ENCODE measurements around the gene PRPF19. TPM values are rescaled to one million over a fixed set of nuclear protein-coding genes. Genes with fewer than 3 reads are reported as not detected.

PRPF19 gene
- total and polyA plus RNA-seq, 9 of the 15 experiments (the other 6 are each of a cell fraction or from before 2014, with no cell fraction given) = 9.4 to 212 (median 73.2) TPM

DNA sequence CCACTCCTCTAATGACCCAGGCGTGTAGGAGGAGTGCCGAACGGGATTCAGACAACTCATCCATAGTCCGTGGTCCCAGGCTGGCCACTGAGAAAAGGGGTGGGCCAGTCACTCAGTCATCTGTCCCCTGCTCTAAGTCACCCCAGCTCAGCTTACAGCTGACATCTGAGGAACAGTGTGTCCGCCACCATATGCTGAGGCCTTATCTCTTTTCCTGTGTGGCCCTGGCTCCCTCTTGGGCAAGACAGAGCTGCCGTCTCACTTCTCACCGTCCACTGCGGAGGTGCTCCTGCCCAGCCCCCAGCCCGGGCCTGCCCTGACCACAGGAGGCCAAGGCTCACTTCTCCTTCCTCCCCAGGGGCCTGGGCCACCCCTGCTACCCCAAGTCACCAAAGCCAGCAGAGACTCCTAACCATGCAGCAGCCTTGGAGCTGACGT, 57.7 kb downstream of the PRPF19 start (continued):
- TF ChIP-seq, protein P1, sequence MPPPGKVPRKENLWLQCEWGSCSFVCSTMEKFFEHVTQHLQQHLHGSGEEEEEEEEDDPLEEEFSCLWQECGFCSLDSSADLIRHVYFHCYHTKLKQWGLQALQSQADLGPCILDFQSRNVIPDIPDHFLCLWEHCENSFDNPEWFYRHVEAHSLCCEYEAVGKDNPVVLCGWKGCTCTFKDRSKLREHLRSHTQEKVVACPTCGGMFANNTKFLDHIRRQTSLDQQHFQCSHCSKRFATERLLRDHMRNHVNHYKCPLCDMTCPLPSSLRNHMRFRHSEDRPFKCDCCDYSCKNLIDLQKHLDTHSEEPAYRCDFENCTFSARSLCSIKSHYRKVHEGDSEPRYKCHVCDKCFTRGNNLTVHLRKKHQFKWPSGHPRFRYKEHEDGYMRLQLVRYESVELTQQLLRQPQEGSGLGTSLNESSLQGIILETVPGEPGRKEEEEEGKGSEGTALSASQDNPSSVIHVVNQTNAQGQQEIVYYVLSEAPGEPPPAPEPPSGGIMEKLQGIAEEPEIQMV (tag; conservative IDR thresholded peaks at IDR 0.05; ENCODE audit: low read depth) = no peak
- TF ChIP-seq ZNF717 (CRISPR knock-in tag; IDR thresholded peaks at IDR 0.05) = no peak
- no peak for TF ChIP-seq MTF1 (CRISPR knock-in tag; IDR thresholded peaks at IDR 0.05; ENCODE audit: borderline replicate concordance)
- TF ChIP-seq YY1 (IDR thresholded peaks at IDR 0.05; ENCODE audit: borderline replicate concordance in 1 of 3, control insufficient read depth in 1 of 3, extremely low read depth in 1 of 3, insufficient read depth in 3 of 3, insufficient read length in 1 of 3, insufficient replicate concordance in 2 of 3, low read depth in 1 of 3, low read length in 2 of 3) = no peak
- TF ChIP-seq, protein P2, sequence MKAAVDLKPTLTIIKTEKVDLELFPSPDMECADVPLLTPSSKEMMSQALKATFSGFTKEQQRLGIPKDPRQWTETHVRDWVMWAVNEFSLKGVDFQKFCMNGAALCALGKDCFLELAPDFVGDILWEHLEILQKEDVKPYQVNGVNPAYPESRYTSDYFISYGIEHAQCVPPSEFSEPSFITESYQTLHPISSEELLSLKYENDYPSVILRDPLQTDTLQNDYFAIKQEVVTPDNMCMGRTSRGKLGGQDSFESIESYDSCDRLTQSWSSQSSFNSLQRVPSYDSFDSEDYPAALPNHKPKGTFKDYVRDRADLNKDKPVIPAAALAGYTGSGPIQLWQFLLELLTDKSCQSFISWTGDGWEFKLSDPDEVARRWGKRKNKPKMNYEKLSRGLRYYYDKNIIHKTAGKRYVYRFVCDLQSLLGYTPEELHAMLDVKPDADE (conservative IDR thresholded peaks at IDR 0.05; ENCODE audit: control insufficient read depth, low read depth, low read length) = no peak

DNA sequence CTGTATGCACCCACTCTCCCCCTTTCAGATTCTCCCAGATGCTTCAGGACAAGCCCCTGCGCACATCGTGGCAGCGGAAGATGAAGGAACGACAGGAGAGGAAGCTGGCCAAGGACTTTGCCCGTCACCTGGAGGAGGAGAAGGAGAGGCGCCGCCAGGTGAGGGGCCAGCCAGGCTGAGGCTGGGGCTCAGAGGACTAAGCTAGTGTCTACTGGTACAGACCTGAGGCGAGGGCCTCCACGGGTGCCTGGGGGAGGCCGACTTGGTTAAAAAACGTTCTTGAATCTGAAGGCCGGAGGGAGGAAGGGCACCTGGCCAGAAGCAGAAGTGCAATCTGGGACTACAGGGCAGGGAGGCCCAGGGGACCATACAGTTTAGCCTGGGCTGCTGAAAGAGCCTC, 58.5 kb downstream of the PRPF19 start:
- no peak for FAIRE-seq
- intact Hi-C loops (cut with micrococcal nuclease) = no loop called here
- H4K20me1 ChIP-seq (replicated peaks; ENCODE audit: control insufficient read depth, insufficient read depth, low read length) = peaks cover 3% of the 10 kb centered on the region; the same call in 1 of the 2 replicates
- no peak for ATAC-seq
- peaks cover 16 to 41% of the 10 kb centered on the region in 2 experiments for H3K4me1 ChIP-seq (replicated peaks in 1 of 2; ENCODE audit: control insufficient read depth in 2 of 2, insufficient read depth in 2 of 2, low read length in 2 of 2)
- no peak for DNase-seq (ENCODE audit: extremely low read depth in 1 of 4, low spot score in 3 of 4)
- WGBS (ENCODE audit: insufficient coverage, low coverage, missing lambda C conversion rate) = 96% methylated on average over 5 of the region's 12 CpGs
- no peak overlapping the region for H3K4me2 ChIP-seq (ENCODE audit: insufficient read depth, low read length)
- H3K9me1 ChIP-seq (ENCODE audit: control insufficient read depth, insufficient read depth, low read length) = peaks cover 3% of the 10 kb centered on the region
- no peak overlapping the region for H2AFZ ChIP-seq (ENCODE audit: low read depth, low read length)
- H3K27me3 ChIP-seq (ENCODE audit: control insufficient read depth in 2 of 2, insufficient read depth in 2 of 2, low read length in 2 of 2) = no peaks in the 10 kb centered on the region
- ChIA-PET CTCF (ENCODE audit: low intra/inter-chr PET ratio) (no interaction called here), POLR2A (interaction anchor here (1.4 kb wide), 1 partner anchor 10 kb away, joined by 4 read pairs; no protein-coding TSS in a partner anchor)
- in situ Hi-C loops (cut with MboI) = no loop called here
- BruUV-seq (replicated peaks) = no TSS peak
- no peak overlapping the region for H3K4me3 ChIP-seq
- H3K9me3 ChIP-seq (replicated peaks; ENCODE audit: control insufficient read depth, insufficient read depth, low read depth, low read length) = no peaks in the 10 kb centered on the region
- H3K79me2 ChIP-seq (ENCODE audit: control insufficient read depth, insufficient read depth, low read length) = peaks cover 44% of the 10 kb centered on the region
- peaks cover 80% of the 10 kb centered on the region for H3K36me3 ChIP-seq (ENCODE audit: control insufficient read depth, insufficient read depth, low read length)
- no peak overlapping the region for H3K27ac ChIP-seq (ENCODE audit: extremely low read depth, low read depth, low read length)
- peak overlapping the region in 1 of 2 experiments; percentile 69; a peak in 2 of 4 replicates for H3K9ac ChIP-seq (ENCODE audit: insufficient read depth in 1 of 2, low read depth in 2 of 2, low read length in 2 of 2)
- TF ChIP-seq ZSCAN29 (IDR thresholded peaks at IDR 0.05) (no peak), ZNF830 (CRISPR knock-in tag; IDR thresholded peaks at IDR 0.05) (no peak), POU5F1 (IDR thresholded peaks at IDR 0.05; ENCODE audit: borderline replicate concordance, low read depth, low read length, partially characterized antibody) (no peak), CHD2 (IDR thresholded peaks at IDR 0.05; ENCODE audit: low read depth, low read length) (no peak), KAT8 (IDR thresholded peaks at IDR 0.05; ENCODE audit: low read depth) (no peak), ZNF57 (CRISPR knock-in tag; IDR thresholded peaks at IDR 0.05) (no peak), CCAR2 (IDR thresholded peaks at IDR 0.05; ENCODE audit: low read depth, low read length) (no peak)
- TF ChIP-seq, protein P3, sequence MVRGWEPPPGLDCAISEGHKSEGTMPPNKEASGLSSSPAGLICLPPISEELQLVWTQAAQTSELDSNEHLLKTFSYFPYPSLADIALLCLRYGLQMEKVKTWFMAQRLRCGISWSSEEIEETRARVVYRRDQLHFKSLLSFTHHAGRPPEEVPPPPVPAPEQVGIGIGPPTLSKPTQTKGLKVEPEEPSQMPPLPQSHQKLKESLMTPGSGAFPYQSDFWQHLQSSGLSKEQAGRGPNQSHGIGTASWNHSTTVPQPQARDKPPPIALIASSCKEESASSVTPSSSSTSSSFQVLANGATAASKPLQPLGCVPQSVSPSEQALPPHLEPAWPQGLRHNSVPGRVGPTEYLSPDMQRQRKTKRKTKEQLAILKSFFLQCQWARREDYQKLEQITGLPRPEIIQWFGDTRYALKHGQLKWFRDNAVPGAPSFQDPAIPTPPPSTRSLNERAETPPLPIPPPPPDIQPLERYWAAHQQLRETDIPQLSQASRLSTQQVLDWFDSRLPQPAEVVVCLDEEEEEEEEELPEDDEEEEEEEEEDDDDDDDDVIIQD (CRISPR knock-in tag; IDR thresholded peaks at IDR 0.05) = no peak
- TF ChIP-seq, protein P4, sequence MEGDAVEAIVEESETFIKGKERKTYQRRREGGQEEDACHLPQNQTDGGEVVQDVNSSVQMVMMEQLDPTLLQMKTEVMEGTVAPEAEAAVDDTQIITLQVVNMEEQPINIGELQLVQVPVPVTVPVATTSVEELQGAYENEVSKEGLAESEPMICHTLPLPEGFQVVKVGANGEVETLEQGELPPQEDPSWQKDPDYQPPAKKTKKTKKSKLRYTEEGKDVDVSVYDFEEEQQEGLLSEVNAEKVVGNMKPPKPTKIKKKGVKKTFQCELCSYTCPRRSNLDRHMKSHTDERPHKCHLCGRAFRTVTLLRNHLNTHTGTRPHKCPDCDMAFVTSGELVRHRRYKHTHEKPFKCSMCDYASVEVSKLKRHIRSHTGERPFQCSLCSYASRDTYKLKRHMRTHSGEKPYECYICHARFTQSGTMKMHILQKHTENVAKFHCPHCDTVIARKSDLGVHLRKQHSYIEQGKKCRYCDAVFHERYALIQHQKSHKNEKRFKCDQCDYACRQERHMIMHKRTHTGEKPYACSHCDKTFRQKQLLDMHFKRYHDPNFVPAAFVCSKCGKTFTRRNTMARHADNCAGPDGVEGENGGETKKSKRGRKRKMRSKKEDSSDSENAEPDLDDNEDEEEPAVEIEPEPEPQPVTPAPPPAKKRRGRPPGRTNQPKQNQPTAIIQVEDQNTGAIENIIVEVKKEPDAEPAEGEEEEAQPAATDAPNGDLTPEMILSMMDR (IDR thresholded peaks at IDR 0.05 in 2 of 3, conservative IDR thresholded peaks at IDR 0.05 in 1 of 3; ENCODE audit: insufficient read depth in 2 of 3, low read depth in 1 of 3, low read length in 3 of 3) = no peak
